HG02763 (cell line): ENCODE measurements around the gene ZNF532.
A peak's percentile ranks its signal among the peaks of the same experiment; 100 is the strongest.

Experiments used
- ATAC-seq: cut with Tn5 transposase; IDR thresholded peaks from one replicate; pipeline ENCODE4 v1.9.1; 2021; ENCODE audit warnings: mild to moderate bottlenecking, moderate library complexity; ENCODE audit not compliant: unreplicated experiment

The ZNF532 gene

GRCh38 chr18:58868440-58868839 is 3.8 kb downstream of the ZNF532 start:
- ATAC-seq: no peak

- ATAC-seq: no peak
Observed at GRCh38 chr18:58870130-58870529, 5.5 kb downstream of the ZNF532 start.

GRCh38 chr18:58870621-58871020 is 5.9 kb downstream of the ZNF532 start:
- no peak for ATAC-seq

GRCh38 chr18:58871514-58872420 is 7.1 kb downstream of the ZNF532 start:
- no peak for ATAC-seq

- no peak for ATAC-seq
Observed at GRCh38 chr18:58878640-58879039, 14.0 kb downstream of the ZNF532 start.

- no peak for ATAC-seq
Observed at GRCh38 chr18:58881477-58881876, 16.8 kb downstream of the ZNF532 start.

- ATAC-seq: no peak
Observed at GRCh38 chr18:58882044-58882443, 17.4 kb downstream of the ZNF532 start.

- ATAC-seq: no peak
Observed at GRCh38 chr18:58882686-58883085, 18.0 kb downstream of the ZNF532 start.

GRCh38 chr18:58884680-58885079 is 20.0 kb downstream of the ZNF532 start:
- no peak for ATAC-seq

GRCh38 chr18:58886431-58886830 is 21.8 kb downstream of the ZNF532 start:
- no peak for ATAC-seq

- no peak for ATAC-seq
Observed at GRCh38 chr18:58886864-58887612, 22.4 kb downstream of the ZNF532 start.

- ATAC-seq: peak; percentile 86
Observed at GRCh38 chr18:58887613-58887963, 22.9 kb downstream of the ZNF532 start.

GRCh38 chr18:58891776-58892175 is 27.1 kb downstream of the ZNF532 start:
- no peak for ATAC-seq

GRCh38 chr18:58892488-58892887 is 27.8 kb downstream of the ZNF532 start:
- ATAC-seq: no peak

- ATAC-seq: no peak
Observed at GRCh38 chr18:58893388-58894099, 28.9 kb downstream of the ZNF532 start.

GRCh38 chr18:58894930-58895329 is 30.3 kb downstream of the ZNF532 start:
- ATAC-seq: no peak

GRCh38 chr18:58895385-58895784 is 30.7 kb downstream of the ZNF532 start:
- ATAC-seq: no peak

GRCh38 chr18:58896268-58896667 is 31.6 kb downstream of the ZNF532 start:
- peak; percentile 81 for ATAC-seq

GRCh38 chr18:58896734-58897508 is 32.2 kb downstream of the ZNF532 start:
- peak; percentile 34 for ATAC-seq

- ATAC-seq: no peak
Observed at GRCh38 chr18:58898010-58898799, 33.5 kb downstream of the ZNF532 start.
